ENCODE data around the gene ZNF488. TPM values are rescaled to one million over a fixed set of nuclear protein-coding genes. Genes with fewer than 3 reads are reported as not detected.

Gene ZNF488
- polyA plus RNA-seq, 1 of the 3 experiments (the other 2 are of a cell fraction): 0.59 TPM

GRCh38 chr10:47370015-47370767, 13.9 kb downstream of the ZNF488 start:
- Histone ChIP-seq H3K9me3 (no peaks in the 10 kb centered on the region), H3K27me3 (ENCODE audit: insufficient read depth) (no peaks in the 10 kb centered on the region), H3K27ac (ENCODE audit: low read depth in 2 of 2, low read length in 1 of 2) (no peak overlapping the region), H3K4me3 (ENCODE audit: low read depth in 2 of 2, low read length in 1 of 2) (no peak overlapping the region), H2AFZ (ENCODE audit: low read depth) (no peak overlapping the region), H3K9ac (no peak overlapping the region), H3K9me2 (no peaks in the 10 kb centered on the region), H3K4me2 (no peak overlapping the region), H3F3A (replicated peaks; ENCODE audit: insufficient read depth) (no peaks in the 10 kb centered on the region), H4K20me1 (ENCODE audit: insufficient read depth) (no peaks in the 10 kb centered on the region), H3K79me2 (ENCODE audit: insufficient read depth) (no peaks in the 10 kb centered on the region), H3K4me1 (ENCODE audit: control insufficient read depth in 1 of 2, insufficient read depth in 2 of 2, low read depth in 1 of 2, low read length in 1 of 2) (no peaks in the 10 kb centered on the region; a peak in 1 of 4 replicates), H3K36me3 (replicated peaks in 1 of 2; ENCODE audit: control insufficient read depth in 1 of 2, insufficient read depth in 2 of 2, low read length in 1 of 2) (no peaks in the 10 kb centered on the region)
- CTCF ChIA-PET: interaction anchor here (1.2 to 7.4 kb wide), 3 partner anchors 9 to 30 kb away, joined by 3 to 50 read pairs (median 7); partner anchors contain the start of gene RBP3
- no peak for DNase-seq
- WGBS (ENCODE audit: low lambda C conversion rate): 85% methylated on average over 11 of the region's 11 CpGs
- POLR2A ChIA-PET: no interaction called here
- no peak for TF ChIP-seq GATA2 (CRISPR knock-in tag; IDR thresholded peaks at IDR 0.05)
- no peak for TF ChIP-seq RXRA (IDR thresholded peaks at IDR 0.05; ENCODE audit: borderline replicate concordance, low read depth)
- TF ChIP-seq NFIC (IDR thresholded peaks at IDR 0.05; ENCODE audit: borderline replicate concordance): no peak
- no peak for TF ChIP-seq MEF2A (IDR thresholded peaks at IDR 0.05; ENCODE audit: borderline replicate concordance, low read depth)
- no peak for TF ChIP-seq EP300 (IDR thresholded peaks at IDR 0.05; ENCODE audit: borderline replicate concordance in 1 of 2, low read depth in 1 of 2, low read length in 1 of 2)
- no peak for TF ChIP-seq SIN3A (IDR thresholded peaks at IDR 0.05; ENCODE audit: borderline replicate concordance, low read depth, low read length)
- TF ChIP-seq FOSL2 (IDR thresholded peaks at IDR 0.05; ENCODE audit: borderline replicate concordance, low read depth): no peak
- no peak for TF ChIP-seq EZH2phosphoT487 (IDR thresholded peaks at IDR 0.05; ENCODE audit: borderline replicate concordance, low read depth)

GRCh38 chr10:47369251-47369894, 14.7 kb downstream of the ZNF488 start:
- 66% methylated on average over 8 of the region's 9 CpGs for WGBS (ENCODE audit: low lambda C conversion rate)
- no peaks in the 10 kb centered on the region for H3K9me2 ChIP-seq

More at GRCh38 chr10:47369251-47369894, 14.7 kb downstream of the ZNF488 start:
- CTCF ChIA-PET: interaction anchor here (1.4 to 7.4 kb wide), 2 partner anchors 8 kb away, joined by 5 to 50 read pairs; no protein-coding TSS in a partner anchor
- no peaks in the 10 kb centered on the region for H3K79me2 ChIP-seq (ENCODE audit: insufficient read depth)
- H3K4me2 ChIP-seq: no peak overlapping the region
- no peaks in the 10 kb centered on the region for H3K27me3 ChIP-seq (ENCODE audit: insufficient read depth)
- no peak overlapping the region for H3K27ac ChIP-seq (ENCODE audit: low read depth in 2 of 2, low read length in 1 of 2)
- H3K9ac ChIP-seq: no peak overlapping the region
- no peak overlapping the region for H3K4me3 ChIP-seq (ENCODE audit: low read depth in 2 of 2, low read length in 1 of 2)
- H4K20me1 ChIP-seq (ENCODE audit: insufficient read depth): no peaks in the 10 kb centered on the region
- H3K36me3 ChIP-seq (replicated peaks in 1 of 2; ENCODE audit: control insufficient read depth in 1 of 2, insufficient read depth in 2 of 2, low read length in 1 of 2): no peaks in the 10 kb centered on the region
- POLR2A ChIA-PET: no interaction called here
- no peaks in the 10 kb centered on the region for H3K4me1 ChIP-seq (ENCODE audit: control insufficient read depth in 1 of 2, insufficient read depth in 2 of 2, low read depth in 1 of 2, low read length in 1 of 2)
- H2AFZ ChIP-seq (ENCODE audit: low read depth): no peak overlapping the region
- no peaks in the 10 kb centered on the region for H3K9me3 ChIP-seq
- no peak for DNase-seq
- no peaks in the 10 kb centered on the region for H3F3A ChIP-seq (replicated peaks; ENCODE audit: insufficient read depth)
- TF ChIP-seq CHD2 (IDR thresholded peaks at IDR 0.05; ENCODE audit: low read length, partially characterized antibody) (no peak), NFIC (IDR thresholded peaks at IDR 0.05; ENCODE audit: borderline replicate concordance) (no peak), MAX (IDR thresholded peaks at IDR 0.05; ENCODE audit: low read depth) (no peak), TEAD4 (IDR thresholded peaks at IDR 0.05; ENCODE audit: borderline replicate concordance, insufficient read depth) (no peak), REST (IDR thresholded peaks at IDR 0.05; ENCODE audit: low read depth, low read length) (no peak), SMC3 (IDR thresholded peaks at IDR 0.05; ENCODE audit: low read depth, low read length) (no peak), RAD21 (IDR thresholded peaks at IDR 0.05; ENCODE audit: low read length) (no peak), TAF1 (IDR thresholded peaks at IDR 0.05; ENCODE audit: borderline replicate concordance, low read depth, low read length) (no peak), USF2 (IDR thresholded peaks at IDR 0.05; ENCODE audit: borderline replicate concordance, low read depth, low read length) (no peak), NRF1 (IDR thresholded peaks at IDR 0.05; ENCODE audit: low read depth, low read length) (no peak)
